Thoracic aorta (tissue), 2 donors: ENCODE results near the gene MAPK6. TPM values are rescaled to one million over a fixed set of nuclear protein-coding genes. Genes with fewer than 3 reads are reported as not detected.

ENCODE experiments used
- ATAC-seq: fragments of 150-250 bp; one replicate; pipeline ENCODE4 v1.8.0; 2017; ENCODE audit warnings: low read depth; ENCODE audit not compliant: insufficient number of reproducible peaks, low FRiP score
- DNase-seq: peaks from one replicate; pipeline ENCODE4 v3.0.0-alpha.2; 2020; ENCODE audit warnings: low spot score
- H3K27ac ChIP-seq, 2 donors: fragments of 200-600 bp; sonication (generic); 1 replicate in 1 of 2; 2 replicates in 1 of 2; pipeline ENCODE4 v1.5.1; 2016; ENCODE audit warnings: mild to moderate bottlenecking in 2 of 2, moderate library complexity in 2 of 2
- H3K27me3 ChIP-seq: fragments of 200-600 bp; sonication (generic); replicated peaks from 2 replicates; pipeline ENCODE4 v1.6.0; 2016; ENCODE audit warnings: mild to moderate bottlenecking; ENCODE audit not compliant: insufficient read depth
- H3K36me3 ChIP-seq: fragments of 200-600 bp; sonication (generic); one replicate; pipeline ENCODE4 v1.5.1; 2016
- H3K4me1 ChIP-seq, 2 donors: fragments of 200-600 bp; sonication (generic); 1 replicate in 1 of 2; 2 replicates in 1 of 2; pipeline versions ENCODE4 v1.5.1 to v1.6.0; 2016; ENCODE audit warnings: low read depth in 2 of 2, mild to moderate bottlenecking in 1 of 2; ENCODE audit not compliant: control insufficient read depth in 1 of 2
- H3K4me3 ChIP-seq: fragments of 200-600 bp; sonication (generic); 2 replicates; pipeline ENCODE4 v1.5.1; 2016; ENCODE audit warnings: mild to moderate bottlenecking
- H3K9me3 ChIP-seq: fragments of 200-600 bp; sonication (generic); 2 replicates; pipeline ENCODE4 v1.5.1; 2016
- CTCF ChIP-seq: fragments of 200-600 bp; sonication (generic); IDR thresholded peaks from one replicate; pipeline ENCODE4 v1.5.1; 2019; ENCODE audit warnings: antibody characterized with exemption
- total RNA-seq, 2 donors: library from RNA; depleted of rRNA; stranded (reverse); fragments of >200 nt; gene quantifications; one replicate each; pipeline versions ENCODE4 v1.1.0 to v1.2.3, GENCODE V29; 2016

Gene MAPK6
- total RNA-seq = 10 to 100 TPM; 11.2 to 24.8 TPM

DNA sequence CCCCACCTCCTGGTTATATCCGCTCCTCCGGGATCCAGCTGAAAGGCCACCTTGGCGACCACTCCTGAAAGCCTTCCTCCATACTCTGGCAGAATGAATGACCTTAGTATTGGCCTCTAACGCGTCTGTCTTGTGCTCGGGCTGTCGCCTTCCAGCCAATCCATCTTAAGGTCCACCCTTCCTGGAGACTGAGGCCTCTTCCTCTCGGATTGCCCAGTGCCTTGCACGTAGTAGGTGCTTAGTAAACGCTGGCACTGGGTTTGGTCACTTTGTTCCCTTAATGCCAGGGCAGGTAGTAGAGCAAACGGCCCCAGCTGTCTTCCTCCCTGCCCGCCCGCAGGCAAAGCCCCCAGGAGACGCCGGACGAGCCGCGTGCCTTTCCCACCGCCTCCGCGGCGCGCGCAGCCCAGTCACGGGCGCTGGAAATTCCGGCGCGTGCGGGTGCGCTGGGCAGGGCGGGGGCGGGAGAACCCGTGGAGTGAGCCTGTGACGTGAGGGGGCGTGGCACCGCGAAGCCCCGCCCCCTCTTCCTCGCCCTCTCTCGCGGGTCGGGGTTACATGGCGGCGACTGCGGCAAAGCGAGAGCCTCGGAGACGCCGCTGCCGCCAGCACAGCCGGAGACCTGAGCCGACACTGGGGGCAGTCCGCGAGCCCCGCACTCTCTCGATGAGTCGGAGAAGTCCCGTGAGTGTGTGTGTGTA, at the start of gene MAPK6:
Gene MAPK6 (plus strand): TSS at position 527 of the 701 bp plus-strand sequence. CDS start 27,242 bp downstream, outside the sequence.
- ATAC-seq (peak; percentile 96), DNase-seq (peak; percentile 80)
- Histone ChIP-seq H3K27me3 (no peaks in the 10 kb centered on the region), H3K4me3 (peak within 1 kb of the TSS; percentile 80), H3K36me3 (no peaks in the 10 kb centered on the region), H3K27ac (peak within 1 kb of the TSS; percentile 90 to 91), H3K9me3 (no peaks in the 10 kb centered on the region), H3K4me1 (peaks cover 24 to 35% of the 10 kb centered on the region in 2 donors)
- TF ChIP-seq CTCF = no peak

DNA sequence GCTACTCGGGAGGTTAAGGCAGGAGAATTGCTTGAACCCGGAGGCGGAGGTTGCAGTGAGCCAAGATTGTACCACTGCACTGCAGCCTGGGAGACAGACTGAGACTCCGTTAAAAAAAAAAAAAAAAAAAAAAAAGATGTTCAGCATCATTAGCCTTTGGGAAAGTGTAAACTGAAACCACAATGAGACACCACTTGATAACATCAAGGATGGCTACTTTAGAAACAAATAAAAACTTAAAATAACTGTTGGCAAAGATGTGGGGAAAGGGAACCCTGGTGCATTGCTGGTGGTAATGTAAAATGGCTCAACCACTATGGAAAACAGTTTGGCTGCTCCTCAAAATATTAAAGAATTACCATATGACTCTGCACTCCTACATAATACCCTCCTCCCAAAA, 49.3 kb upstream of the MAPK6 start:
- Histone ChIP-seq H3K9me3 (peaks cover 8% of the 10 kb centered on the region), H3K27me3 (no peaks in the 10 kb centered on the region), H3K4me3 (no peak overlapping the region), H3K4me1 (peaks cover 7 to 8% of the 10 kb centered on the region in 2 donors), H3K27ac (no peak overlapping the region), H3K36me3 (no peaks in the 10 kb centered on the region)
- no peak for DNase-seq
- ATAC-seq = no peak
- no peak for TF ChIP-seq CTCF

DNA sequence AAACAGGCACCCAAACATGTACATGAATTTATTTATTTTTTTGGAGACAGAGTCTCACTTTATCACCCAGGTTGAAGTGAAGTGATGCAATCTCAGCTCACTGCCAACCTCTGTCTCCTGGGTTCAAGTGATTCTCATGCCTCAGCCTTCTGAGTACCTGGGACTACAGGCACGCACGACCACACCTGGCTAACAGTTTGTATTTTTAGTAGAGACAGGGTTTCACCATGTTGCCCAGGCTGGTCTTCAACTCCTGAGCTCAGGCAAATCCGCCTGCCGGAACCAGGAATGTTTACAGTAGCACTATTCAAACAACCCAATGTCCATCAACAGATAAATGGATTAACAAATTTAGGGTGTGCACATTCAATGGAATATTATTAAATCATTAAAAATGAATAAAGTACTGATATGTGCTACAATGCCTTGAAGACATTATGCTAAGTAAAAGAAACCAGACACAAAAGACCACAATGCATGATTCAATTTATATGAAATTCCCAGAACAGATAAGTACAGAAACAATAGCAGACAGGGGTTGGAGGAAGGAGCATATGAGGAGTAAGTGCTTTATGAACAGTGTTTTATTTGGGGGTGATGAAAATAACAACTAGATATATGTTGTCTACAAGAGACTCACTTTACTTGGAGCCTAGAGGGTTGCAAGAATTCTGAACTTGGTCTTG, 48.7 kb upstream of the MAPK6 start:
- Histone ChIP-seq H3K36me3 (no peaks in the 10 kb centered on the region), H3K9me3 (peaks cover 8% of the 10 kb centered on the region), H3K4me1 (peaks cover 7 to 8% of the 10 kb centered on the region in 2 donors), H3K4me3 (peak overlapping the region; percentile 79), H3K27ac (no peak overlapping the region), H3K27me3 (no peaks in the 10 kb centered on the region)
- DNase-seq (no peak), ATAC-seq (no peak)
- TF ChIP-seq CTCF = no peak

- Histone ChIP-seq H3K36me3 (no peaks in the 10 kb centered on the region), H3K27ac (peak overlapping the region; percentile 73 to 81), H3K9me3 (peaks cover 8% of the 10 kb centered on the region), H3K4me1 (peaks cover 7 to 8% of the 10 kb centered on the region in 2 donors), H3K4me3 (peak overlapping the region; percentile 79), H3K27me3 (no peaks in the 10 kb centered on the region)
- TF ChIP-seq CTCF = no peak
- DNase-seq (no peak), ATAC-seq (no peak)
Measured at GRCh38 chr15:51971032-51971374, 48.0 kb upstream of the MAPK6 start.

- peak; percentile 41 for TF ChIP-seq CTCF
- Histone ChIP-seq H3K36me3 (no peaks in the 10 kb centered on the region), H3K4me3 (peak within 1 kb of the TSS; percentile 79), H3K27ac (peak within 1 kb of the TSS; percentile 73 to 81), H3K4me1 (peaks cover 7 to 8% of the 10 kb centered on the region in 2 donors), H3K27me3 (no peaks in the 10 kb centered on the region), H3K9me3 (peaks cover 8% of the 10 kb centered on the region)
- peak; percentile 98 for ATAC-seq
- peak; percentile 71 for DNase-seq
Measured at GRCh38 chr15:51971375-51972133, 47.5 kb upstream of the MAPK6 start, which contains the start of gene LEO1. Gene LEO1, minus strand, starts transcription at chr15:51971778. Its CDS starts 33 bp downstream, at chr15:51971745.
